ENCODE results near the gene E2F8.

The E2F8 gene

GRCh38 chr11:19183646-19184045 lies 57.1 kb downstream of the E2F8 start:
- no peak for DNase-seq

- no peak for DNase-seq
These were observed 59.0 kb downstream of the E2F8 start for GRCh38 chr11:19181531-19182261.

GRCh38 chr11:19176629-19177186 lies 64.0 kb downstream of the E2F8 start:
- no peak for DNase-seq

Measured in CD4-positive, alpha-beta T cell treated with Interferon alpha-2 for 1 hour (primary cell).